Fibroblast of lung (primary cell): Measurements from ENCODE around the gene TMEM51.

Source experiments
- CTCF ChIP-seq, 2 donors: IDR thresholded peaks in 1 of 2; conservative IDR thresholded peaks in 1 of 2; 1 replicate in 1 of 2; 2 replicates in 1 of 2; pipeline ENCODE4 v1.5.1; 2011 to 2012; ENCODE audit warnings: low read length in 2 of 2, control low read depth in 1 of 2, inconsistent platforms in 1 of 2, low read depth in 1 of 2, mild to moderate bottlenecking in 1 of 2
- EZH2 ChIP-seq: IDR thresholded peaks from 2 replicates; pipeline ENCODE4 v1.5.1; 2012; ENCODE audit warnings: low read length, control low read depth, mild to moderate bottlenecking; ENCODE audit errors: missing control alignments

GRCh38 chr1:15185617-15186016 is 32.1 kb downstream of the TMEM51 start:
- TF ChIP-seq CTCF (conservative IDR thresholded peaks at IDR 0.05 in 1 of 2, IDR thresholded peaks at IDR 0.05 in 1 of 2; ENCODE audit: low read depth in 1 of 2, low read length in 2 of 2) (no peak), EZH2 (no peak)
